Liver (tissue), 9 donors: ENCODE data around the gene BAZ2B. TPM values are rescaled to one million over a fixed set of nuclear protein-coding genes. Genes with fewer than 3 reads are reported as not detected.

Source experiments
- DNase-seq: peaks from one replicate; pipeline ENCODE4 v3.0.0-alpha.2; 2017; ENCODE audit warnings: low spot score
- H3K27ac ChIP-seq, 2 donors: one replicate each; pipeline ENCODE4 v1.7.0; 2013; ENCODE audit warnings: inconsistent platforms in 2 of 2, low read length in 2 of 2, control low read depth in 1 of 2, low read depth in 1 of 2, mild to moderate bottlenecking in 1 of 2
- H3K27me3 ChIP-seq, 4 donors: one replicate each; pipeline versions ENCODE4 v1.6.1 to v1.7.0; 2013; ENCODE audit warnings: low read length in 3 of 4, inconsistent platforms in 1 of 4, mild to moderate bottlenecking in 1 of 4, moderate library complexity in 1 of 4; ENCODE audit not compliant: control insufficient read depth in 4 of 4, insufficient read depth in 4 of 4
- H3K36me3 ChIP-seq, 4 donors: one replicate each; pipeline versions ENCODE4 v1.6.1 to v1.7.0; 2013; ENCODE audit warnings: low read length in 3 of 4, mild to moderate bottlenecking in 3 of 4, low read depth in 1 of 4, moderate library complexity in 1 of 4; ENCODE audit not compliant: control insufficient read depth in 4 of 4, insufficient read depth in 3 of 4
- H3K4me1 ChIP-seq, 4 donors: one replicate each; pipeline versions ENCODE4 v1.6.1 to v1.7.0; 2013; ENCODE audit warnings: low read length in 3 of 4, mild to moderate bottlenecking in 3 of 4, moderate library complexity in 1 of 4; ENCODE audit not compliant: control insufficient read depth in 4 of 4, insufficient read depth in 4 of 4
- H3K4me3 ChIP-seq, 3 donors: one replicate each; pipeline versions ENCODE4 v1.6.1 to v1.7.0; 2013; ENCODE audit warnings: low read length in 3 of 3, control low read depth in 1 of 3, low read depth in 1 of 3, mild to moderate bottlenecking in 1 of 3
- H3K9ac ChIP-seq, 2 donors: one replicate each; pipeline ENCODE4 v1.7.0; 2013; ENCODE audit warnings: low read length in 2 of 2, mild to moderate bottlenecking in 2 of 2, moderate library complexity in 2 of 2, control low read depth in 1 of 2, low read depth in 1 of 2
- H3K9me3 ChIP-seq, 4 donors: one replicate each; pipeline versions ENCODE4 v1.6.1 to v1.7.0; 2013; ENCODE audit warnings: low read length in 3 of 4; ENCODE audit not compliant: control insufficient read depth in 4 of 4
- EGR1 ChIP-seq, 2 donors: IDR thresholded peaks; 2 replicates each; pipeline ENCODE4 v1.6.1; 2016 to 2018; ENCODE audit warnings: antibody characterized with exemption in 2 of 2, low read depth in 2 of 2
- FOXA2 ChIP-seq: IDR thresholded peaks from 2 replicates; pipeline ENCODE4 v1.6.1; 2016; ENCODE audit warnings: antibody characterized with exemption
- GABPA ChIP-seq, 2 donors: IDR thresholded peaks in 1 of 2; conservative IDR thresholded peaks in 1 of 2; 2 replicates each; pipeline ENCODE4 v1.6.1; 2016; ENCODE audit warnings: antibody characterized with exemption in 2 of 2, mild to moderate bottlenecking in 1 of 2, moderate library complexity in 1 of 2
- HNF4G ChIP-seq: IDR thresholded peaks from 2 replicates; pipeline ENCODE4 v1.6.1; 2016; ENCODE audit warnings: antibody characterized with exemption
- JUND ChIP-seq, 2 donors: IDR thresholded peaks; 2 replicates each; pipeline ENCODE4 v1.6.1; 2016; ENCODE audit warnings: antibody characterized with exemption in 2 of 2
- NR2F2 ChIP-seq: IDR thresholded peaks from 2 replicates; pipeline ENCODE4 v1.6.1; 2016; ENCODE audit warnings: antibody characterized with exemption
- RAD21 ChIP-seq, 2 donors: IDR thresholded peaks; 2 replicates each; pipeline ENCODE4 v1.6.1; 2016; ENCODE audit warnings: antibody characterized with exemption in 2 of 2, mild to moderate bottlenecking in 2 of 2
- RXRA ChIP-seq, 2 donors: IDR thresholded peaks; 2 replicates each; pipeline ENCODE4 v1.6.1; 2017 to 2018; ENCODE audit warnings: antibody characterized with exemption in 2 of 2, mild to moderate bottlenecking in 1 of 2
- SP1 ChIP-seq: IDR thresholded peaks from 2 replicates; pipeline ENCODE4 v1.6.1; 2018; ENCODE audit warnings: antibody characterized with exemption, mild to moderate bottlenecking
- TAF1 ChIP-seq: conservative IDR thresholded peaks from 2 replicates; pipeline ENCODE4 v1.6.1; 2016; ENCODE audit warnings: antibody characterized with exemption, mild to moderate bottlenecking
- YY1 ChIP-seq: IDR thresholded peaks from 2 replicates; pipeline ENCODE4 v1.6.1; 2016; ENCODE audit warnings: antibody characterized with exemption, mild to moderate bottlenecking
- polyA plus RNA-seq, 2 donors: library from polyadenylated mRNA; stranded (reverse) in 1 of 2; unstranded in 1 of 2; fragments of 200-250 nt in 1 of 2; fragments of >200 nt in 1 of 2; fragmentation: Nextera tagmentation in 1 of 2; extraction: Ambion mirVana in 1 of 2; gene quantifications; one replicate each; pipeline versions ENCODE4 v1.2.1 to v1.2.3, GENCODE V29; 2013 to 2015
- total RNA-seq, 2 donors: library from RNA; depleted of rRNA; stranded (reverse); fragments of >200 nt; gene quantifications; one replicate each; pipeline ENCODE4 v1.2.3, GENCODE V29; 2014
- TF ChIP-seq, protein P1 (sequence below): IDR thresholded peaks from 2 replicates; pipeline ENCODE4 v1.6.1; 2016; ENCODE audit warnings: antibody characterized with exemption
- TF ChIP-seq, protein P2 (sequence below): IDR thresholded peaks from 2 replicates; pipeline ENCODE4 v1.6.1; 2016; ENCODE audit warnings: antibody characterized with exemption, mild to moderate bottlenecking
- TF ChIP-seq, protein P3 (sequence below): fragments of 150-350 bp; IDR thresholded peaks from 2 replicates; pipeline ENCODE4 v1.5.1; 2017; ENCODE audit warnings: improper control_type of control experiment, low read depth, low read length; ENCODE audit not compliant: missing input control
- TF ChIP-seq, protein P4 (sequence below): IDR thresholded peaks from 2 replicates; pipeline ENCODE4 v1.6.1; 2016; ENCODE audit warnings: antibody characterized with exemption
- donor health status: healthy.
- donor health status: healthy.
- donor health status: healthy.
- donor health status: healthy.
- donor health status: healthy.

BAZ2B gene
- total and polyA plus RNA-seq, 4 donors: 6.7 to 61.0 (median 24.9) TPM

DNA sequence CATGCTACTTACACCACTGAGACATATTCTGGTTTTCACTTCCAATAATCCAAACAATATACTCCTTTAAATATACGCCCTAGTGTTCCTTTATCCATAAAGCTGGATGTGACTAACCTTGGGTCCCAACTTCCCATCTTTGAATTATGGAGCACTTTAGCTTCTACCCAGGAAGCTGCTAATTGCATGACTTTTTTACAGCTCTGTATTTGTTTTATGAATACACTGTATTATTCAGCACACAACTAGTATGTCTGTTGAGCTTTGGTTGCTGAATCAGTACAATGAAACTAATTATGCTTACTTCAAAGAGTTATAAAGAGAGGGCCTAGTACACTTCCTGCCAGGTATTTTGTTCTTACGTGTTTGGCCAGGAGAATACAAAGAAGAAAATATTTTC is 118.5 kb downstream of the BAZ2B start (continued):
- TF ChIP-seq HNF4G (no peak), JUND (IDR thresholded peaks at IDR 0.05) (no peak), FOXA2 (no peak), EGR1 (IDR thresholded peaks at IDR 0.05; ENCODE audit: low read depth in 2 of 2) (no peak)
- TF ChIP-seq, protein P1, sequence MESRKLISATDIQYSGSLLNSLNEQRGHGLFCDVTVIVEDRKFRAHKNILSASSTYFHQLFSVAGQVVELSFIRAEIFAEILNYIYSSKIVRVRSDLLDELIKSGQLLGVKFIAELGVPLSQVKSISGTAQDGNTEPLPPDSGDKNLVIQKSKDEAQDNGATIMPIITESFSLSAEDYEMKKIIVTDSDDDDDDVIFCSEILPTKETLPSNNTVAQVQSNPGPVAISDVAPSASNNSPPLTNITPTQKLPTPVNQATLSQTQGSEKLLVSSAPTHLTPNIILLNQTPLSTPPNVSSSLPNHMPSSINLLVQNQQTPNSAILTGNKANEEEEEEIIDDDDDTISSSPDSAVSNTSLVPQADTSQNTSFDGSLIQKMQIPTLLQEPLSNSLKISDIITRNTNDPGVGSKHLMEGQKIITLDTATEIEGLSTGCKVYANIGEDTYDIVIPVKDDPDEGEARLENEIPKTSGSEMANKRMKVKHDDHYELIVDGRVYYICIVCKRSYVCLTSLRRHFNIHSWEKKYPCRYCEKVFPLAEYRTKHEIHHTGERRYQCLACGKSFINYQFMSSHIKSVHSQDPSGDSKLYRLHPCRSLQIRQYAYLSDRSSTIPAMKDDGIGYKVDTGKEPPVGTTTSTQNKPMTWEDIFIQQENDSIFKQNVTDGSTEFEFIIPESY: no peak

GRCh38 chr2:159497256-159497655 is 119.1 kb downstream of the BAZ2B start:
- no peak for DNase-seq
- Histone ChIP-seq H3K9me3 (no peaks in the 10 kb centered on the region), H3K27me3 (no peaks in the 10 kb centered on the region), H3K27ac (peak overlapping the region in 1 of 2 donors; percentile 38), H3K4me1 (peaks cover 0 to 2% (median 0%) of the 10 kb centered on the region in 4 donors), H3K36me3 (peaks cover 0 to 2% (median 0%) of the 10 kb centered on the region in 4 donors), H3K4me3 (no peak overlapping the region), H3K9ac (no peak overlapping the region)
- TF ChIP-seq FOXA2 (no peak), RAD21 (IDR thresholded peaks at IDR 0.05) (no peak), YY1 (no peak), NR2F2 (no peak), TAF1 (no peak), JUND (IDR thresholded peaks at IDR 0.05) (peak; percentile 73 to 83), SP1 (no peak), GABPA (IDR thresholded peaks at IDR 0.05 in 1 of 2, conservative IDR thresholded peaks at IDR 0.05 in 1 of 2) (no peak), RXRA (IDR thresholded peaks at IDR 0.05) (no peak)
- TF ChIP-seq, protein P2, sequence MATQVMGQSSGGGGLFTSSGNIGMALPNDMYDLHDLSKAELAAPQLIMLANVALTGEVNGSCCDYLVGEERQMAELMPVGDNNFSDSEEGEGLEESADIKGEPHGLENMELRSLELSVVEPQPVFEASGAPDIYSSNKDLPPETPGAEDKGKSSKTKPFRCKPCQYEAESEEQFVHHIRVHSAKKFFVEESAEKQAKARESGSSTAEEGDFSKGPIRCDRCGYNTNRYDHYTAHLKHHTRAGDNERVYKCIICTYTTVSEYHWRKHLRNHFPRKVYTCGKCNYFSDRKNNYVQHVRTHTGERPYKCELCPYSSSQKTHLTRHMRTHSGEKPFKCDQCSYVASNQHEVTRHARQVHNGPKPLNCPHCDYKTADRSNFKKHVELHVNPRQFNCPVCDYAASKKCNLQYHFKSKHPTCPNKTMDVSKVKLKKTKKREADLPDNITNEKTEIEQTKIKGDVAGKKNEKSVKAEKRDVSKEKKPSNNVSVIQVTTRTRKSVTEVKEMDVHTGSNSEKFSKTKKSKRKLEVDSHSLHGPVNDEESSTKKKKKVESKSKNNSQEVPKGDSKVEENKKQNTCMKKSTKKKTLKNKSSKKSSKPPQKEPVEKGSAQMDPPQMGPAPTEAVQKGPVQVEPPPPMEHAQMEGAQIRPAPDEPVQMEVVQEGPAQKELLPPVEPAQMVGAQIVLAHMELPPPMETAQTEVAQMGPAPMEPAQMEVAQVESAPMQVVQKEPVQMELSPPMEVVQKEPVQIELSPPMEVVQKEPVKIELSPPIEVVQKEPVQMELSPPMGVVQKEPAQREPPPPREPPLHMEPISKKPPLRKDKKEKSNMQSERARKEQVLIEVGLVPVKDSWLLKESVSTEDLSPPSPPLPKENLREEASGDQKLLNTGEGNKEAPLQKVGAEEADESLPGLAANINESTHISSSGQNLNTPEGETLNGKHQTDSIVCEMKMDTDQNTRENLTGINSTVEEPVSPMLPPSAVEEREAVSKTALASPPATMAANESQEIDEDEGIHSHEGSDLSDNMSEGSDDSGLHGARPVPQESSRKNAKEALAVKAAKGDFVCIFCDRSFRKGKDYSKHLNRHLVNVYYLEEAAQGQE: no peak
- TF ChIP-seq, protein P1: no peak
- TF ChIP-seq, protein P3, sequence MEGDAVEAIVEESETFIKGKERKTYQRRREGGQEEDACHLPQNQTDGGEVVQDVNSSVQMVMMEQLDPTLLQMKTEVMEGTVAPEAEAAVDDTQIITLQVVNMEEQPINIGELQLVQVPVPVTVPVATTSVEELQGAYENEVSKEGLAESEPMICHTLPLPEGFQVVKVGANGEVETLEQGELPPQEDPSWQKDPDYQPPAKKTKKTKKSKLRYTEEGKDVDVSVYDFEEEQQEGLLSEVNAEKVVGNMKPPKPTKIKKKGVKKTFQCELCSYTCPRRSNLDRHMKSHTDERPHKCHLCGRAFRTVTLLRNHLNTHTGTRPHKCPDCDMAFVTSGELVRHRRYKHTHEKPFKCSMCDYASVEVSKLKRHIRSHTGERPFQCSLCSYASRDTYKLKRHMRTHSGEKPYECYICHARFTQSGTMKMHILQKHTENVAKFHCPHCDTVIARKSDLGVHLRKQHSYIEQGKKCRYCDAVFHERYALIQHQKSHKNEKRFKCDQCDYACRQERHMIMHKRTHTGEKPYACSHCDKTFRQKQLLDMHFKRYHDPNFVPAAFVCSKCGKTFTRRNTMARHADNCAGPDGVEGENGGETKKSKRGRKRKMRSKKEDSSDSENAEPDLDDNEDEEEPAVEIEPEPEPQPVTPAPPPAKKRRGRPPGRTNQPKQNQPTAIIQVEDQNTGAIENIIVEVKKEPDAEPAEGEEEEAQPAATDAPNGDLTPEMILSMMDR: no peak
- TF ChIP-seq, protein P4, sequence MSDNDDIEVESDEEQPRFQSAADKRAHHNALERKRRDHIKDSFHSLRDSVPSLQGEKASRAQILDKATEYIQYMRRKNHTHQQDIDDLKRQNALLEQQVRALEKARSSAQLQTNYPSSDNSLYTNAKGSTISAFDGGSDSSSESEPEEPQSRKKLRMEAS: peak; percentile 49
